Astrocyte of the cerebellum (primary cell): ENCODE data around the gene GPD1.

ENCODE experiments used
- DNase-seq: peaks from one replicate; pipeline ENCODE4 v3.0.0-alpha.2; 2011; ENCODE audit warnings: low read depth
- H3K4me3 ChIP-seq: 2 replicates; pipeline ENCODE4 v1.5.1; 2011; ENCODE audit warnings: mild to moderate bottlenecking, low read depth, low read length, moderate library complexity
- in situ Hi-C: cut with HindIII; loops from 2 replicates; pipeline ENCODE4 v1.10.0; 2017; ENCODE audit warnings: low sequenced_read_pairs
- TF ChIP-seq, protein P1 (sequence below): IDR thresholded peaks from 2 replicates; pipeline ENCODE4 v1.5.1; 2012; ENCODE audit warnings: low read length, low read depth, moderate library complexity, mild to moderate bottlenecking; ENCODE audit errors: missing control alignments

GPD1 gene

DNA sequence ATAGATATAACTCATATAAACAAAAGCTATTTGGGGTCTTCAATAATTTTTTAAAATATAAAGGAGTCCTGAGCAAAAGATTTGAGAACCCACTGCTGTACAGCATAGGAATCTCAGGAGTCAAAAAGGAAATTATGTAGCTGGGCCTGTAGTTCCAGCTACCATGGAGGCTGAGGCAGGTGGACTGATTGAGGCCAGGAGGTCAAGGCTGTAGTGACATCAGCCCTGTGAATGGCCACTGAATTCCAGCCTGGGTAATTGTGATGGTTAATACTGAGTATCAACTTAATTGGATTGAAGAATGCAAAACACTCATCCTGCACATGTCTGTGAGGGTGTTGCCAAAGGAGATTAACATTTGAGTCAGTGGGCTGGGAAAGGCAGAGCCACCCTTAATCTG is 52.8 kb downstream of the GPD1 start:
- in situ Hi-C loops = loop anchor here (5.0 kb wide), 1 partner anchor 54 kb away; the partner anchor contains the start of gene GPD1
- no peak for DNase-seq
- TF ChIP-seq, protein P1, sequence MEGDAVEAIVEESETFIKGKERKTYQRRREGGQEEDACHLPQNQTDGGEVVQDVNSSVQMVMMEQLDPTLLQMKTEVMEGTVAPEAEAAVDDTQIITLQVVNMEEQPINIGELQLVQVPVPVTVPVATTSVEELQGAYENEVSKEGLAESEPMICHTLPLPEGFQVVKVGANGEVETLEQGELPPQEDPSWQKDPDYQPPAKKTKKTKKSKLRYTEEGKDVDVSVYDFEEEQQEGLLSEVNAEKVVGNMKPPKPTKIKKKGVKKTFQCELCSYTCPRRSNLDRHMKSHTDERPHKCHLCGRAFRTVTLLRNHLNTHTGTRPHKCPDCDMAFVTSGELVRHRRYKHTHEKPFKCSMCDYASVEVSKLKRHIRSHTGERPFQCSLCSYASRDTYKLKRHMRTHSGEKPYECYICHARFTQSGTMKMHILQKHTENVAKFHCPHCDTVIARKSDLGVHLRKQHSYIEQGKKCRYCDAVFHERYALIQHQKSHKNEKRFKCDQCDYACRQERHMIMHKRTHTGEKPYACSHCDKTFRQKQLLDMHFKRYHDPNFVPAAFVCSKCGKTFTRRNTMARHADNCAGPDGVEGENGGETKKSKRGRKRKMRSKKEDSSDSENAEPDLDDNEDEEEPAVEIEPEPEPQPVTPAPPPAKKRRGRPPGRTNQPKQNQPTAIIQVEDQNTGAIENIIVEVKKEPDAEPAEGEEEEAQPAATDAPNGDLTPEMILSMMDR = no peak
- H3K4me3 ChIP-seq = no peak overlapping the region

DNA sequence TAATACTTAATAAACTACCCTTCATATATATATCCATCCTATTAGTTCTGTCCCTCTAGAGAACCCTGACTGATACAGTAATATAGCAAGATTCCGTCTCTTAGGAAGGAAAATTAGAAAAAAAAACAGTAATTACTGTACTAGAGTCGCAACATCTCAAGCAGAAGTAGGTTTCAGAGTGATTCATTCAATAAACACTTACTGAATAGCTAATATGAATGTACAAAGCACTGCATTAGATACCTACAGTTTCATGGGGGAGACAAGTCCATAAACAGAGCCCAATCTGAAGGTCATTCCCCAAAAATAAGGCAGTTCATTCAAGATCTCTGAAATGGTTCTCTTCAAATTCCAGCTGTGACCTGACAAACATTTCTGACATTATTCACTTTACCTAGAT is 53.5 kb downstream of the GPD1 start:
- no peak overlapping the region for H3K4me3 ChIP-seq
- no peak for DNase-seq
- TF ChIP-seq, protein P1 = no peak
- in situ Hi-C loops = loop anchor here (5.0 kb wide), 1 partner anchor 55 kb away; the partner anchor contains the start of gene GPD1

DNA sequence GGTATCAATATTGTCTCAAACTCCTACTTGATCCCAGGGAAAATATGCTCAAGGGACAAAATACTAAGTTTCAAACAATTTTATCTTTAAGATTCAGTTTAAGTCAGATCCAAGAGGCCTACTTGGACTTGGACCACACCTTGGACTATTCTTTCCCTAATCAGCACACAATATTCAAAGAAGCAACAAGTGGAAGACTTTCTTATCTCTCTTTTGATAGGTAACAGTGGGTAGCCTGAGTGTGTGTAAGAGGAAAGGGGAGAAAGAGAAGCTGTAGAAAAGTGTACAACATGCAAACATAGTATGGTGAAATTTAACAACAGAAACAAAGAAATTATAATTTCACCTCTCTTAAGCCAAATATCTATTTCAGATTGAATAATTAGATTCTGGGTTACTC is 56.8 kb downstream of the GPD1 start:
- in situ Hi-C loops = no loop called here
- H3K4me3 ChIP-seq = no peak overlapping the region
- TF ChIP-seq, protein P1 = no peak
- no peak for DNase-seq
